DND-41 (cell line): ENCODE results near the gene RASSF6.

Experiments used
- ATAC-seq: fragments of 200-7000 bp; cut with Tn5 transposase; 3 replicates; pipeline ENCODE4 v1.9.1; 2021; ENCODE audit warnings: low read depth; ENCODE audit not compliant: insufficient read depth
- DNase-seq: peaks from one replicate; pipeline ENCODE4 v3.0.0-alpha.2; 2020
- H2AFZ ChIP-seq: 2 replicates; pipeline ENCODE4 v1.6.0; 2012; ENCODE audit warnings: low read depth, low read length
- H3K27ac ChIP-seq: 2 replicates; pipeline ENCODE4 v1.5.1; 2012; ENCODE audit warnings: low read length, inconsistent platforms
- H3K27me3 ChIP-seq: fragments of 200-600 bp; sonication (generic); 2 replicates; pipeline ENCODE4 v1.6.0; 2012; ENCODE audit warnings: low read length, mild to moderate bottlenecking, inconsistent platforms; ENCODE audit not compliant: insufficient read depth, poor library complexity
- H3K36me3 ChIP-seq: 2 replicates; pipeline ENCODE4 v1.5.1; 2012; ENCODE audit warnings: low read length, inconsistent platforms; ENCODE audit not compliant: insufficient read depth
- H3K4me1 ChIP-seq: 2 replicates; pipeline ENCODE4 v1.5.1; 2012; ENCODE audit warnings: mild to moderate bottlenecking, low read length; ENCODE audit not compliant: insufficient read depth
- H3K4me2 ChIP-seq: 2 replicates; pipeline ENCODE4 v1.6.0; 2012; ENCODE audit warnings: mild to moderate bottlenecking, moderate library complexity, low read length, inconsistent platforms; ENCODE audit not compliant: insufficient read depth
- H3K4me3 ChIP-seq, 2 experiments: fragments of 200-600 bp in 1 of 2; shearing (Covaris generic) in 1 of 2; 2 replicates each; pipeline ENCODE4 v1.5.1; 2012 to 2016; ENCODE audit warnings: inconsistent platforms in 2 of 2, low read length in 2 of 2, mild to moderate bottlenecking in 2 of 2, low read depth in 1 of 2, moderate library complexity in 1 of 2
- H3K79me2 ChIP-seq: 2 replicates; pipeline ENCODE4 v1.6.0; 2012; ENCODE audit warnings: low read length, inconsistent platforms; ENCODE audit not compliant: insufficient read depth
- H3K9ac ChIP-seq: 2 replicates; pipeline ENCODE4 v1.6.0; 2012; ENCODE audit warnings: low read depth, mild to moderate bottlenecking, inconsistent platforms, low read length, moderate library complexity
- H3K9me3 ChIP-seq: 2 replicates; pipeline ENCODE4 v1.5.1; 2012; ENCODE audit warnings: low read length, moderate library complexity, mild to moderate bottlenecking, inconsistent platforms; ENCODE audit not compliant: insufficient read depth, severe bottlenecking
- H4K20me1 ChIP-seq: 2 replicates; pipeline ENCODE4 v1.6.0; 2012; ENCODE audit warnings: low read length; ENCODE audit not compliant: insufficient read depth
- CTCF ChIP-seq: IDR thresholded peaks from 2 replicates; pipeline ENCODE4 v1.5.1; 2012; ENCODE audit warnings: borderline replicate concordance, low read length, moderate library complexity, mild to moderate bottlenecking; ENCODE audit not compliant: poor library complexity, severe bottlenecking; ENCODE audit errors: extremely low read depth
- EZH2 ChIP-seq: IDR thresholded peaks from 3 replicates; pipeline ENCODE4 v1.6.1; 2012; ENCODE audit warnings: borderline replicate concordance, low read depth, mild to moderate bottlenecking, moderate library complexity, low read length, inconsistent platforms; ENCODE audit not compliant: severe bottlenecking

RASSF6 gene

GRCh38 chr4:73617256-73617655 lies 3.0 kb downstream of the RASSF6 start:
- no peaks in the 10 kb centered on the region for H3K36me3 ChIP-seq
- H3K27ac ChIP-seq = no peak overlapping the region
- no peak overlapping the region for H3K4me3 ChIP-seq
- TF ChIP-seq EZH2 (no peak), CTCF (no peak)
- H4K20me1 ChIP-seq = no peaks in the 10 kb centered on the region
- no peak overlapping the region for H3K4me2 ChIP-seq
- DNase-seq (no peak), ATAC-seq (no peak)
- H3K4me1 ChIP-seq = no peaks in the 10 kb centered on the region
- no peak overlapping the region for H2AFZ ChIP-seq
- H3K27me3 ChIP-seq = no peaks in the 10 kb centered on the region
- H3K9me3 ChIP-seq = no peaks in the 10 kb centered on the region
- H3K9ac ChIP-seq = no peak overlapping the region
- H3K79me2 ChIP-seq = no peaks in the 10 kb centered on the region

- TF ChIP-seq EZH2 = no peak
- no peak for TF ChIP-seq CTCF
- no peak overlapping the region for H3K9ac ChIP-seq
- no peak overlapping the region for H3K4me3 ChIP-seq
- DNase-seq (no peak), ATAC-seq (no peak)
- H3K27ac ChIP-seq = no peak overlapping the region
- H3K9me3 ChIP-seq = no peaks in the 10 kb centered on the region
- 0 out of 2 replicates have a peak overlapping the region, but pooled peaks have one; percentile 36 for H2AFZ ChIP-seq
- no peak overlapping the region for H3K4me2 ChIP-seq
- H3K4me1 ChIP-seq = no peaks in the 10 kb centered on the region
- no peaks in the 10 kb centered on the region for H3K27me3 ChIP-seq
- no peaks in the 10 kb centered on the region for H4K20me1 ChIP-seq
- H3K79me2 ChIP-seq = no peaks in the 10 kb centered on the region
- no peaks in the 10 kb centered on the region for H3K36me3 ChIP-seq
These were observed 4.6 kb downstream of the RASSF6 start for GRCh38 chr4:73615613-73616012.

- Histone ChIP-seq H3K27ac (no peak overlapping the region), H4K20me1 (no peaks in the 10 kb centered on the region), H3K9me3 (no peaks in the 10 kb centered on the region), H2AFZ (no peak overlapping the region), H3K4me1 (peaks cover 9% of the 10 kb centered on the region), H3K9ac (no peak overlapping the region), H3K4me3 (no peak overlapping the region), H3K4me2 (no peak overlapping the region), H3K27me3 (no peaks in the 10 kb centered on the region), H3K79me2 (no peaks in the 10 kb centered on the region), H3K36me3 (no peaks in the 10 kb centered on the region)
- no peak for DNase-seq
- TF ChIP-seq CTCF (no peak), EZH2 (no peak)
- no peak for ATAC-seq
These were observed 5.8 kb downstream of the RASSF6 start for GRCh38 chr4:73614311-73614867.

DNA sequence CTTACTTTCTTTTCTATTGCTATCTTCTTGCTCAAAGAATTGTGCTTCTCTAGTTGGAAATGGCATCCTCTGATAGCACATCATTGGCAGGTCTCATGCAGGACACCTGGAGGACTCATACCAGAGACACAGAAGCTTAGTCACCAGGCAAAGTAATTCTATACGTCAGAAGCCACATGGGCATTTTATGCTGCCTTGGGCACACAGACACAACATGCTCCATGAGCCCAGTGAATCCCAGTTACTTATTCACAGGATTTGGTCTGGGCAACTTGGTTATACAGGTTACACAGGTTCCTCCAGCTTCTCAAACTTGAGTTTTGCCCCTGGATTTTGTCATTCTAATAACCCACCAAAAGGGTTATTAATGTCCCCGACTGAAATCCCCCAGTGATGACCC lies 7.1 kb downstream of the RASSF6 start:
- H3K27me3 ChIP-seq = no peaks in the 10 kb centered on the region
- H3K36me3 ChIP-seq = no peaks in the 10 kb centered on the region
- H3K27ac ChIP-seq = no peak overlapping the region
- DNase-seq (no peak), ATAC-seq (no peak)
- no peaks in the 10 kb centered on the region for H4K20me1 ChIP-seq
- H3K9ac ChIP-seq = no peak overlapping the region
- H3K9me3 ChIP-seq = no peaks in the 10 kb centered on the region
- H3K79me2 ChIP-seq = no peaks in the 10 kb centered on the region
- H3K4me1 ChIP-seq = peaks cover 21% of the 10 kb centered on the region
- TF ChIP-seq EZH2 (no peak), CTCF (no peak)
- no peak overlapping the region for H3K4me2 ChIP-seq
- H2AFZ ChIP-seq = no peak overlapping the region; the same call in 1 of the 2 replicates
- no peak overlapping the region for H3K4me3 ChIP-seq
